ENCODE data around the gene LRRTM2.

- TF ChIP-seq CTCF (conservative IDR thresholded peaks at IDR 0.05; ENCODE audit: low read length) = no peak
- TF ChIP-seq EZH2phosphoT487 (IDR thresholded peaks at IDR 0.05; ENCODE audit: borderline replicate concordance, low read depth, low read length) = no peak
Measured at GRCh38 chr5:138844125-138844461, 31.0 kb downstream of the LRRTM2 start.

All from OCI-LY7 (cell line).